ENCODE data around the gene RPS17.

- TF ChIP-seq CTCF (optimal IDR thresholded peaks at IDR 0.05 in 1 of 3, IDR thresholded peaks at IDR 0.05 in 1 of 3, conservative IDR thresholded peaks at IDR 0.05 in 1 of 3; ENCODE audit: extremely low read depth in 1 of 3, insufficient read depth in 2 of 3, low read length in 3 of 3) (no peak), EZH2 (IDR thresholded peaks at IDR 0.05; ENCODE audit: low read length) (no peak)
Observed at GRCh38 chr15:82544431-82544830, 4.2 kb upstream of the RPS17 start.
